T-helper 1 cell treated with Interleukin-12 subunit alpha and Interleukin-12 subunit beta and Interleukin-4 antibody, amounts not matched to agents 30 ng/mL and 1 ng/mL, for 36 hours (primary cell): ENCODE measurements around the gene ACOX1. TPM values are rescaled to one million over a fixed set of nuclear protein-coding genes. Genes with fewer than 3 reads are reported as not detected.

Experiments used
- intact Hi-C: fragments of 100-400 bp; cut with micrococcal nuclease; formaldehyde crosslinking; loops from one replicate; pipeline ENCODE4 v1.15.1; 2024
- total RNA-seq: library from RNA; stranded (reverse); gene quantifications from 2 replicates; pipeline ENCODE4 v1.2.3, GENCODE V29; 2022

Gene ACOX1
- total RNA-seq, 1 donor from 2014 or later: 38.1 TPM

DNA sequence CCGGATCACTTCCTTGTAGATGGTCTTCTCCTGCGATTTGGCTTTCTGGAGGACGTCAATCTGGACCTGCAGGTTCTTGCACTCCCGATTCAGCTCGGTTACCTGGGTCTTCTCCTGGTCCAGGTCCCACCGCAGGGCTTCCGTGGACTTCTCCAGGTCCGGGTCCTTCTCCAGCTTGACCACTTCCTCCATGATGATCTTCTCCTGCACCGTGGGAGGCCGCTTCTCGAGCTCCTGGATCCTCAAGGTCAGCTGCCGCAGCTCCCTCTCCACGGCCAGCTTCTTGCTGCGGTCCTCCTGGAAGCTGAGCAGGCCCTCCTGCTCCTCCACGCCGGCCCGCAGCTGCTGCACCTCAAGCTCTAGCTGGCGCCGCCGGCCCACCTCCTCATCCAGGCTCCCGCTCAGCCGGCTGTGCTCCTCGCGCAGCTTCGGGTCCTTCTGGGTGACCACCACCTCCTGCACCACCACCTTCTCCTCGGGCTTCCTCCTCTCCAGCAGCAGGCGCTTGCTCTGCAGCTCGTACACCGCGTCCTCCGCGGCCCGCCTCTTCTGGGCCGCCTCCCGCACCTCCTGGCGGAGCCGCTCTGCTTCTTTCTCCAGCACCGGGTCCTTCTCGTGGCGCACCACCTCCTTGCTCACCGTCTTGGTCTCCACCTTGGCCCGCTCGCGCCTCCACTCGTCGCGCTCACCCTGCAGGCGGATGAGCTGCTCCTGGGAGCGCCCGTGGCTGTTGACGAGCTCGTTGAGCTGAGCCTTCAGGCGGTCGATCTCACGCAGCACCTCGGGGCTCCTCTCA lies 29.9 kb upstream of the ACOX1 start:
- intact Hi-C loops: no loop called here

DNA sequence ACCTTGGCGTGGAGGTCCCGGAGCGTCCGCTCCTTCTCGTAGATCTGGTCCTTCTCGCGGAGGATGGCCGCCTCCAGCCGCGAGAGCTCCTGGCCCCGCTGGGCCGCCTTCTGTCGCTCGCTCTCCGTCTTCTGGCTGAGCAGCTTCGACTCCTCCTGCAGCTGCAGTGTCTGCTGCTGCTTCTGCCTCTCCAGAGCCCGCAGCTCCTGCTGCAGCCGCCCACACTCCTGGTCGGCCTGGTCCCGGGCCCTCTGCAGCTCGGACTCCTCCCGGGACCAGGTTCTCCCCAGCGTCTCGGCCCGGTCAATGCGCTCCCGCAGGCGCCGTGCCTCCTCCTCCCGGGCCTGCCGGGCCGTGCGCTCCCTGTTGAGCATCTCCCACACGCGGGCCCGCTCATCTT lies 29.2 kb upstream of the ACOX1 start:
- intact Hi-C loops: no loop called here

DNA sequence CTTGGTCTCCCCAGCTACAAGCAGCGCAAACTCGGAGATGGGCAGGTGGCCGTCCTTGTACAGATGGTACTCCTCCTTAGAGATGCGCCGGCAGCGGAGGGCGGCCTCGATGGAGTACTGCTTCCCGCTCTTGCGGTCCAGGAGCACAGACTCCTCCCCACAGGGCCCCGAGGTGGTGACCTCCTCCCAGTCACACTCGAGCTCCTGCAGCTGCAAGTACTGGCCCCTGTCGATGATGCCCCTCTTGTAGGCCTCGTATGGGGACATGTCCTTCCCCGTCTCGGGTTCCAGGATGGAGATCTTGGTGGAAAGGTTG lies 28.8 kb upstream of the ACOX1 start:
- intact Hi-C loops: no loop called here

DNA sequence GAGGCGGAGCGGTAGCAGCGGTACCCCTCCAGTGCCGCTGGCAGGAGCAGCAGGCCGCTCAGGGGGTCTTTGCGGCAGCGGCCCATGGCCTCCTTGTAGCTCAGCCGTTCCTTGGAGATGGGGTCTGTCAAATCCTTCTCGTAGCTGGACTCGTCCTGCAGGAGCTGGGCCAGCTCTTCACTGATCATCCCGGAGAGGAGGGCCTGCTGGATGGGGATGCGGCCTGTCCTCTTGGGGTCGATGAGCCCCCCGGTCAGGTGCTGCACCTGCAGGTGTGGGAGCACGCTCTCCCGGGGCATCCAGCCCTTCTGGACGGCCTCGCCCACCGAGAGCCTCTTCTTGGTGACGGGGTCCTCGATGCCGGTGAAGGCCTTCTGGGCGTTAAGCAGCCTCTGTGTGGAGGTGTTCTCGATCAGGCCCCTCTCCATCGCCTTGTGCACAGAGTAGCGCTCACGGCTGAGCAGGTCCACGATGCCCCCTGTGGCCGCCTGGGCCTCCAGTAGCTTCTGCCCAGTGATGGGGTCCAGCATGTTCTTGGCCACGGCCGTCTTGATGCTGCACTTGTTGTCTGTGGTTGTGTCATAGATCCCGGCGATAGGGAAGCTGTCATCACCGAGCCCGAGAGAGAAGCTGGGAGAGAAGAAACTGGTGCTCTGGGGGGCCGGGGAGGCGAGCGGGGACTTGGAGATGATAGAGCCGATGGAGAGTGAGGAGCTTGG lies 28.3 kb upstream of the ACOX1 start:
- intact Hi-C loops: no loop called here

DNA sequence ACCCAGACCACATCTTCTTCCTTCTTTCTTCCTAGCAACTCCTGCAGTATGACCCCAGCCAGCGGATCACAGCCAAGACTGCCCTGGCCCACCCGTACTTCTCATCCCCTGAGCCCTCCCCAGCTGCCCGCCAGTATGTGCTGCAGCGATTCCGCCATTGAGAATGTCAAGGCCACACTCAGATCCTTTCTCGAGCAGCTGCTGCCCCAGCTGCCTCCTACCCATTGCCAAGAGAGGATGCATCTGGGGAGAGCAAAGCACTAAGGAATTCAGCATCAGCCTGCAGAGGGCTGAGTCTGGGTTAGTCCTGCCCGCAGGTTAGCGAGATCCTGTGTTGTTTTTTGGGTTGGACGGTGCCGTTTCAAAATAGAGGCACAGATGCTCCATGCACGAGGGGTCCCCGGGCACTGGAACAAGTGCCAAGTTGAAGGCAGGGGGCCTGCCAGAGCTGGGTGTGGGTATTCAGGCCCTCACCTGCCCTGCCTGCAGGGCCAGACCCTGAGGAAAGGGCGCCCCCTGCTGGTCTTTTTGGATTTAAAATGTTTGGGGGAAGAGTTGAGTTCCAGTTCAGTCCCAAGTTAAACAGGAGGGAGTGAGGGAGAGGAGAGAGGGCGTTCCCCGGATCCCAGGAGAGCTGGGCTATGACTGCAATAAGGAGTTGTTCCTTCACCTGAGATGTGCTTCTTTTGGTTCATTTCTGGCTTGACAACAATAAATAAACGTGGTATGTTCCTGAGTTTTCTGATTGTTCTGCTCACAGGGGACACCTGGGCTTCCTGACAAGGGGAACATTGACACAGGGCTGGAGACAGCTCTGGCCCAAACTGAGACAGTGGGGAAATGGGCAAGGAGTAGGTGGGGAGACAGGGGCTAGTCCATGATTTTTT lies 26.5 kb upstream of the ACOX1 start:
- intact Hi-C loops: loop anchor here (1.0 kb wide), 1 partner anchor 100 kb away; no protein-coding TSS in a partner anchor

DNA sequence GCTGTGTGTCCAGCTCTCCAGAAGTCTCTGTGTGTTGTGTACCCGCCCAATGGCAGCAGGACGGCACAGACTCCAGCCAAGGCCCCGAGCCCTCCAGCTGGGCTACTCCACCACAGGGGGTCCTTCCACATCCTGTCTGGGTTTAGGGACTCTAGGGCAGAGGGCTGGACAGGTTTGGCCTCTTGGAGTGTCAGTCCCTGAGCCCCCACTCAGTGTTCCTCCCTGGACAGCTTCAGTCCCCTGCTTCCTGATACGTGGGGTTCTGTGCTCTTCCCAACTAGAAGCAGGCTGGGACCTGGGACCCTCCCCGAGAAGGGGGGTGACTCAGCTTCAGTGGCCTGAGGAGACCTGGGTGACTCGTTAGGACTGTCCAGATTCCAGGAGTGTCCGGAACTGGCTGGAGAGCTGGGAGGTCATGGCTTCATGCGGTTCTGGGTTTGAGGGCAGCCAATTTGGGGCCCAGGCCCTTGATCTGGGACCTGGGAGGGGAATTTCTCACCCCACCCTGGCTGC lies 25.8 kb upstream of the ACOX1 start:
- intact Hi-C loops: loop anchor here (1.0 kb wide), 1 partner anchor 100 kb away; no protein-coding TSS in a partner anchor

DNA sequence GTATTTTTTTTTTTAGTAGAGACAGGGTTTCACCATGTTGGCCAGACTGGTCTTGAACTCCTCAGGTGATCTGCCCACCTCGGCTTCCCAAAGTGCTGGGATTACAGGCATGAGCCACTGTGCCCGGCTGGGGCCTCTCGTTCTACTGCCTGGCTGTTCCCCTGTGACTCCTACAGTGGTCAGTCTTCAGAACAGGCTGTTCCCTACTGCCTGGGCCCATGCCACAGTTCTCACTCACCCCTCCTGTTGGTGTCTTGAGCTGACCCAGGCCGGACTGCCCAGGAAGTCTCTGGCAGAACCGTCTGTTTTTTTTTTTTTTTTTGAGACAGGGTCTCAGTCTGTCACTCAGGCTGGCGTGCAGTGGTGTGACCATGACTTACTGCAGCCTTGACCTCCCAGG lies 24.9 kb upstream of the ACOX1 start:
- intact Hi-C loops: no loop called here

DNA sequence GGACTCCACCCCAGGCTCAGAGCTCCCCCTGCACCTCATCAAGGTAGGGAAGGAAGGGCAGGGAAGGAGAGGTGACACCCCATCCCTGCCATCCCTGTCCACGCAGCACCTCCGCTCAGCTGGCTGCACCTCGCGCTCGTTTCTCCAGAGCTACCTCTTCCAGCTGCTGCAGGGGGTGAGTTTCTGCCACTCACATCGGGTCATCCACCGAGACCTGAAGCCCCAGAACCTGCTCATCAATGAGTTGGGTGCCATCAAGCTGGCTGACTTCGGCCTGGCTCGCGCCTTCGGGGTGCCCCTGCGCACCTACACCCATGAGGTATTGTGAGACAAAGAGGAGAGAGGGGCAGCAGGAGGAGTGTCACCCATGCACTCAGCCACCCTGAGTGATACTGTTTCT lies 23.1 kb upstream of the ACOX1 start:
- intact Hi-C loops: no loop called here

DNA sequence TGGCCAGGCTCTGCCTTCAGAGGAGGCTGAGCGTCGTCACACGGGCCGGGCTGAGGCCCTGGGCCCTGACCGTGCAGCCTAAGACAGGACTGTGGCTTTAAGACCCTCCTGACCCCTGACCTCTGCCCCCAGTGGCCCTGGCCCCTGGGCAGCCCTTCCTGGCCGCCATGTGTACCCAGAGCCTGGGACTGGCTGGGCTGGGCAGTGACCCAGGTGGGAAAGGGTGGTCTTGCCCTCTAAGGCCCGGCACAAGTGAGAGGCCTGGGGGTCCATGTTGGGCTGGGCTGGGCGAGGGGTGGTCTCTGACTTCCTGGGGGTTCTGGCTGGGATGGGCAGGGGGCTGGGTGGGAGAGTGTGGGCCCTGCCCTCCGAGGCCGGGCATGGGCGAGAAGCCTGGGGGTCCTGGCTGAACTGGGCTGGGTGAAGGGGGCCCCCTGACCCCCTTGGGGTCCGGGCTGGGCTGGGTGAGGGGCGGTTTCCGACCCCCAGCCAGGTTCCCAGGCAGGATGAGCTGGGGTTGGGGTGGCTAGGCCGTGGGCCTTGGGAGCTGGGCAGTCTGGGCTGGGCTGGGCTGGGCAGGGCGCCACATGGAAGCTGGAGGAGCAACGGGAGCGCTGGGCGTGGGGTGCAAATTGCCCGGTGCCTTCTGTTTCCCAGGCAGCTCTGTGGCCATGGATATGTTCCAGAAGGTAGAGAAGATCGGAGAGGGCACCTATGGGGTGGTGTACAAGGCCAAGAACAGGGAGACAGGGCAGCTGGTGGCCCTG lies 22.0 kb upstream of the ACOX1 start, which contains the start of gene CDK3:
CDK3 (plus strand) TSS at position 101 of the 767 bp plus-strand sequence; CDS start at position 672, 571 bp downstream.
- intact Hi-C loops: loop anchor here (1.0 kb wide), 1 partner anchor 96 kb away; no protein-coding TSS in a partner anchor

DNA sequence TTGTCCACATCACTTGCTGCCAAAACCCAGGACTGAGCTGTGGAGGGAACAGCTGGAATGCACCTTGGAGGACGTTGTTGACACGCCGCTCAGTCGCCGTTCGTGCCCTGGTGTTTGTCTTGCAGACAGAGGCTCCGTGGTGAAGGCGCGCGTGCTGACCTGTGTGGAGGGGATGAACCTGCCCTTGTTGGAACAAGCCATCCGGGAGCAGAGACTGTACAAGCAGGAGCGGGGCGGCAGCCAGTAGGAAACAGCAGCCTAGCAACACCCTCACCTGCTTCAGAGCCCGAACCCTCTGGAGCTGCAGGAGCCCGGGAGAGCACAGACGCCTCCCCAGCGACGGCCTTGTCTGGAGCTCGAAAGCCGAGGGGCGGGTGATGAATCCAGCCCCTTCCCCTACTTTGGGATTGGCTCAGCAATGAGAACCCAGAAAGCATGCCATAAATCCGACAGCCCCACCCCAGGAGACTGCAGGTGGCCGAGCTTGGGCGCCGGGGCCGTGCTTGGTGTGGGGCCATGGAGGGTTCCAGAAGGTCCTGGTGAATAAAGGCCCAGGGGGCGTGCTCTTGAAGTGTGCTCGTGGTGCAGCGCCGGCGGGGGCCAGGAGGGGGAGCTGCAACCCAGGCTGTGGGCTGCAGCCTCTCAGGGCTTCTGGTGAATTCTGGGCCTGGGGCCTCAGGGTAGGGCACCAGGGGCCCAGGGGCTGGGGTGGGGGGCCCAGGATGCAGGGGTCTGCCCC lies 21.2 kb upstream of the ACOX1 start:
- intact Hi-C loops: loop anchor here (1.0 kb wide), 1 partner anchor 95 kb away; no protein-coding TSS in a partner anchor

DNA sequence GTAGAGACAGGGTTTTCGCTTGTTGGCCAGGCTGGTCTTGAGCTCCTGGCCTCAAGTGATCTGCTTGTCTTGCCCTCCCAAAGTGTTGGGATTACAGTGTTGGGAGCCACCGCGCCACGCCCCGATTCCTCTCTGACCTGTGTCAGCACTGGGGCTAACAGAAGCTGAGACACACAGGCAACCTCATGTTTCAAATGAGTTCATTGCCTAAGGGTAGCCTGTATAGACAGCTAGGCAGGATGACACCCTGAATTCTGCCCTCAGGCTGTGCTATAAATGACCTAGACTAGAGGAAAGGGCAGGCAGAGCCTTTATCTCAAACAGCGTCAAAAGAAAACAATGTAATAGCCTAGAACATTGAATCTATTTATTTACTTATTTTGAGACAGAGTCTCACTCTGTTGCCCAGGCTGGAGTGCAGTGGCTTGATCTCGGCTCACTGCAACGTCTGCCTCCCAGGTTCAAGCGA lies 19.4 kb upstream of the ACOX1 start:
- intact Hi-C loops: no loop called here

DNA sequence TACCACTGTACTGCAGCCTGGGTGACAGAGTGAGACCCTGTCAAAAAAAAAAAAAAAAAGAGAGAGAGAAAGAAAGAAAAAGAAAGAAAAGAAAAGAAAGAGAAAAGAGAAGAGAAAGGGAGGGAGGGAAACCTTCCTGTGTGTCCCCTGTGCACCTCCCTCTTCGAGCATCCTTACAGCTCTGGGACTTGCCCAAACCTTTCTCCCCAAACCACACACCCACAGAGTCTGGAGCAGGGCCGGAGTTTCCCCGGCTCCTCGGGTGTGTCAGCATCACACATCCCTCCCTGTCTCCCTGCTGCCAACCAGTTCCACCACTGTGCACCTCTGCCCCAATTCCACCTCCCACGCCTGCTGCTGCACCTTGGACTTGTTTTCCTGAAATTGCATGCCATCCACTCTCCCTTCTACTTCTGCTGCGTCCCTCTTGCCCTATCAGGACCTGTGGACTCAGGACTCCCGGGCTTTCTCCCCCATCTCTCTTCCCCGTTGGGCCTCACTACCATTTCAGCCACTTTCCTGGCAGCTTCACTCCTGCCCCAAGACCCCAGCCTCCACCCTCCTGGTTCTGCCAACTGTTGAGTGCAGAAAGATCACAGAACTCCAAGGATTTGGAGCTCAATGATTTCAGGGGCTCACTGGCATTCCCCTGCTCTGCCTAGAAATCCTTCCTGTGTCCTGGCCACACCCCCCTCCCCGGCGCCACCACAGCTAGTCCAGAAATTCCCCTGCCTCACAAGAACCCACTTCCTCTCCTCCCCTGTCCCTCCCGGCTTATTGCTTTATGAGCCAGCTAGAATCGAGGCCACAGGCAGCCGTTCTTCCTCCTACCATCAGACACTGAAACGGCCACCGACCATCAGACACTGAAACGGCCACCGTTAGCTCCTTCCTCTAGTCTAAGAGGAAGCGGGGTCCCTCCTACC lies 18.0 kb upstream of the ACOX1 start:
- intact Hi-C loops: loop anchor here (2.0 kb wide), 1 partner anchor 18 kb away; the partner anchor contains the start of genes ACOX1 and TEN1

DNA sequence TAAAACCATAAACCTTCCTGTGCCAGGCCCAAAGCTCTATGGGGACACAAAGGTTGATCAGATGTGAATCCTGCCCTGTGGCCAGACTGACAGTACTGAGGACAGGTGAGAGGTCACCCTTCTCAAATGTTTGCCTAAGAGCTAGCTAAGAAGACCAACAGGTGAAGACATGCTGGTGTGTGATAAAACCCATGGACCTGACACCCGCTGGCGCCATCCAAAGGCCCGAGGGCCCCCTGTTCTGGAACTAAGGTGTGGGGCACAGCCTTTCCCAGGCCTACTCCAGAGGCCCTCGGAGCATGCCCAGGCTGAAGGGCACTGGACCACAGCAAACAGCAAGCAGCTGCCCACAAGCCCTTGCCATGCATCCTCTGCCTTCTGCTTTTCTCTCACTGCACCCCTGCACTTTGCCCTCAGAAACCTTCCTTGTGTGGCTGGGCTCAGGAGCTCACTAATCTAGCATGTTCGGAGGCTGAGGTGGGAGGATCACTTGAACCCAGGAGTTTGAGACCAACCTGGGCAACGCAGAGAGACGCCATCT lies 16.5 kb upstream of the ACOX1 start:
- intact Hi-C loops: no loop called here

DNA sequence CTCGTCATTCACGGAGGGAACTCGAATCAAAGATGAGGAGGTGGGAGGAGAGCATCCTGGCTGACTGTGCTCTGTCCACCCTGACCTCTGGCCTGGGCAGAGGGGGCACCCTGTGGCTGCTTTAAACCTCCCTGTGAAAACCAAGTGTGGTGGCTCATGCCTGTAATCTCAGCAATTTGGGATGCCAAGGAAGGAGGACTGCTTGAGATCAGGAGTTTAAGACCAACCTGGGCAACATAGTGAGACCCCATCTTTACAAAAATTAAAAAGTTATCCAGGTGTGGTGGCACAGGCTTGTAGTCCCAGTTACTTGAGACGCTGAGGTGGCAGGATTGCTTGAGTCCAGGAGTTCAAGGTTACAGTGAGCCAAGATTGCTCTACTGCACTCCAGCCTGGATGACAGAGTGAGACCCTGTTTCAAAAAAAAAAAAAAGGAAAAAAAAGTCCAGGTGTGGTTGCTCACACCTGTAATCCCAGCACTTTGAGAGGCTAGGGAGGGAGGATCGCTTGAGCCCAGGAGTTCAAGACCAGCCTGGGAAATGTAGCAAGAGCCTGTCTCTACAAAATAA lies 15.9 kb upstream of the ACOX1 start:
- intact Hi-C loops: no loop called here

DNA sequence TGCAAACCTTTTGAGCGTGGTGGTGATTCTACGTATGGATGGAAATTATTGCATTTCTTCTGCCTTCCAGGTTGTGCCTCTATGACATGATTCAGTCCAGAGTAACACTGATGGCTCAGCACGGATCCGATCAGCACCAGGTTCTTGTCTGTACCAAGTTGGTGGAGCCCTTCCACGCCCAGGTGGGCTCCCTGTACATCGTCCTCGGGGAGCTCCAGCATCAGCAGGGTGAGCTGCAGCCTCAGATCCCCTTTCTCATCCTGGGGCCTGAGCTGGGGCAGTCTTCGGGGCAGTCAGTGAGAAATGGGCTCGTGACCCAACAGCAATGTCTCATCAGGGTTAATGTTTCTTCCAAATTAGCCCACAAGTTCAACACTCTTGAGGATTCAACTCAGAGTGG lies 12.4 kb upstream of the ACOX1 start:
- intact Hi-C loops: no loop called here

DNA sequence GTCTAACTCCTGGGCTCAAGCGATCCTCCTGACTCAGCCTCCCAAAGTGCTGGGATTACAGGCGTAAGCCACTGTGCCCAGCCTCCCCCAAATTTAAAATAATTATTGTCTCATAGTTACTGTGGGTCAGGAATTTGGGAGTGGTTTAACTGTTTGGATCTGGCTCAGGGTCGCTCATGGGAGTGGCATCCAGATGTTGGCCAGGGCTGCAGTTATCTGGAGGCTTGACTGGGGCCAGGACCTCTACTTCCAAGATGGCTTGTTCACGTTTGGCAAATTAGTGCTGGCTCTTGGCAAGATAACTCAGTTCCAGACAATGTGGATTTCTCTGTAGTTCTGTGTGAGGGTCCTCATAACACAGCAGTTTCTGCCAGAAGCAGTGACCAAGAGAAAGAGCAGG lies 8.1 kb upstream of the ACOX1 start:
- intact Hi-C loops: no loop called here

DNA sequence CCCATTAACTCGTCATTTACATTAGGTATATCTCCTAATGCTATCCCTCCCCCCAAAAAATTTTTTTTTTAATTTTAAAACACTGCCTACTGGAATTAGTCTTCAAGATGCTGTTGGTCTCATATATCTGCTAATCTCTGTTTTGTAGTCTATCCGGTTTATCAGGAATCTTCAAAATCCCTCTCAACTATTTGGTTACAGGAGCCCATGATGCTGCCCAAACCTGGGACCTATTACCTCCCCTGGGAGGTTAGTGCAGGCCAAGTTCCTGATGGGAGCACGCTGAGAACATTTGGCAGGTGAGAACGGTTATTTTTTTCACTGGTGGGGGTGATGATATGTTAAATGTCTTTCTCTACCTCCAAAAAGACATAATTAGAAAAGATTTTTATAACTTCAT lies 7.0 kb upstream of the ACOX1 start:
- intact Hi-C loops: no loop called here
